Loucy (cell line): ENCODE measurements around the gene SRM.

Experiments
- H2AFZ ChIP-seq: fragments of 200-600 bp; sonication (generic); 2 replicates; pipeline ENCODE4 v1.6.0; 2016; ENCODE audit warnings: antibody characterized with exemption, mild to moderate bottlenecking, low read length, moderate library complexity
- H3F3A ChIP-seq: fragments of 200-600 bp; 2 replicates; pipeline ENCODE4 v1.6.0; 2016; ENCODE audit warnings: antibody characterized with exemption, low read depth, mild to moderate bottlenecking
- H3K27me3 ChIP-seq: fragments of 200-600 bp; sonication (generic); 2 replicates; pipeline ENCODE4 v1.6.1; 2014; ENCODE audit warnings: low read length, mild to moderate bottlenecking; ENCODE audit not compliant: insufficient read depth, poor library complexity, severe bottlenecking
- H3K36me3 ChIP-seq: fragments of 200-600 bp; sonication (generic); 2 replicates; pipeline ENCODE4 v1.6.1; 2016; ENCODE audit warnings: low read length; ENCODE audit not compliant: insufficient read depth
- H3K4me1 ChIP-seq: fragments of 200-600 bp; sonication (generic); 2 replicates; pipeline ENCODE4 v1.5.1; 2014; ENCODE audit warnings: low read length, mild to moderate bottlenecking; ENCODE audit not compliant: insufficient read depth, poor library complexity, severe bottlenecking
- H3K4me2 ChIP-seq: fragments of 200-600 bp; sonication (generic); 2 replicates; pipeline ENCODE4 v1.6.0; 2014; ENCODE audit warnings: antibody characterized with exemption, low read length, low read depth, mild to moderate bottlenecking; ENCODE audit not compliant: poor library complexity, severe bottlenecking
- H3K4me3 ChIP-seq: fragments of 200-600 bp; sonication (generic); 2 replicates; pipeline ENCODE4 v1.5.1; 2014; ENCODE audit warnings: low read length, mild to moderate bottlenecking, mixed read lengths; ENCODE audit not compliant: poor library complexity, severe bottlenecking
- H3K79me2 ChIP-seq: fragments of 200-600 bp; sonication (generic); 2 replicates; pipeline ENCODE4 v1.6.1; 2014; ENCODE audit warnings: low read length; ENCODE audit not compliant: insufficient read depth
- H3K9ac ChIP-seq: fragments of 200-600 bp; sonication (generic); 2 replicates; pipeline ENCODE4 v1.6.0; 2014; ENCODE audit warnings: mild to moderate bottlenecking, low read depth, low read length, moderate library complexity; ENCODE audit not compliant: poor library complexity, severe bottlenecking
- H3K9me2 ChIP-seq: fragments of 200-600 bp; sonication (generic); replicated peaks from 2 replicates; pipeline ENCODE4 v1.6.1; 2016; ENCODE audit warnings: low read depth, low read length, mixed read lengths
- H3K9me3 ChIP-seq: fragments of 200-600 bp; sonication (generic); 2 replicates; pipeline ENCODE4 v1.6.1; 2014; ENCODE audit warnings: mild to moderate bottlenecking, antibody characterized with exemption, low read length, low read depth; ENCODE audit not compliant: insufficient read depth
- H4K20me1 ChIP-seq: fragments of 200-600 bp; sonication (generic); 2 replicates; pipeline ENCODE4 v1.6.0; 2014; ENCODE audit warnings: antibody characterized with exemption, low read length, mild to moderate bottlenecking; ENCODE audit not compliant: insufficient read depth, poor library complexity, severe bottlenecking
- CTCF ChIP-seq: fragments of 200-600 bp; sonication (generic); conservative IDR thresholded peaks from 2 replicates; pipeline ENCODE4 v1.5.1; 2014; ENCODE audit warnings: mild to moderate bottlenecking, antibody characterized with exemption, low read length
- EZH2phosphoT487 ChIP-seq: fragments of 200-600 bp; IDR thresholded peaks from 2 replicates; pipeline ENCODE4 v1.6.1; 2018; ENCODE audit warnings: antibody characterized with exemption, mild to moderate bottlenecking, moderate library complexity, borderline replicate concordance

SRM gene

GRCh38 chr1:11026903-11027302 lies 32.9 kb downstream of the SRM start:
- Histone ChIP-seq H3K4me3 (no peak overlapping the region), H3K9ac (no peak overlapping the region), H3K27me3 (no peaks in the 10 kb centered on the region), H3K4me1 (no peaks in the 10 kb centered on the region), H3K9me2 (no peaks in the 10 kb centered on the region), H3K79me2 (peaks cover 6% of the 10 kb centered on the region; the same call in 1 of the 2 replicates), H3K9me3 (no peaks in the 10 kb centered on the region), H2AFZ (no peak overlapping the region), H4K20me1 (peaks cover 29% of the 10 kb centered on the region), H3K4me2 (no peak overlapping the region), H3F3A (no peaks in the 10 kb centered on the region), H3K36me3 (peaks cover 59% of the 10 kb centered on the region; the same call in 1 of the 2 replicates)
- TF ChIP-seq EZH2phosphoT487 (no peak), CTCF (no peak)

- Histone ChIP-seq H3K9me2 (no peaks in the 10 kb centered on the region), H3K4me1 (no peaks in the 10 kb centered on the region), H3K27me3 (no peaks in the 10 kb centered on the region), H4K20me1 (peaks cover 35% of the 10 kb centered on the region), H3K4me2 (no peak overlapping the region), H2AFZ (no peak overlapping the region), H3K9me3 (no peaks in the 10 kb centered on the region), H3K79me2 (peaks cover 6% of the 10 kb centered on the region; the same call in 1 of the 2 replicates), H3K4me3 (no peak overlapping the region), H3K9ac (peak overlapping the region; percentile 2), H3K36me3 (peaks cover 68% of the 10 kb centered on the region; the same call in 1 of the 2 replicates), H3F3A (no peaks in the 10 kb centered on the region)
- no peak for TF ChIP-seq EZH2phosphoT487
- no peak for TF ChIP-seq CTCF
Observed at GRCh38 chr1:11026052-11026451, 33.8 kb downstream of the SRM start.

GRCh38 chr1:11025618-11026017 lies 34.2 kb downstream of the SRM start:
- peaks cover 35% of the 10 kb centered on the region for H4K20me1 ChIP-seq
- H3F3A ChIP-seq: no peaks in the 10 kb centered on the region
- TF ChIP-seq EZH2phosphoT487: no peak
- no peak for TF ChIP-seq CTCF
- H3K79me2 ChIP-seq: peaks cover 9% of the 10 kb centered on the region; the same call in 1 of the 2 replicates
- H3K9me3 ChIP-seq: no peaks in the 10 kb centered on the region
- H3K4me1 ChIP-seq: no peaks in the 10 kb centered on the region
- H3K4me3 ChIP-seq: no peak overlapping the region
- H2AFZ ChIP-seq: no peak overlapping the region
- no peak overlapping the region for H3K4me2 ChIP-seq
- H3K9ac ChIP-seq: peak overlapping the region; percentile 2
- no peaks in the 10 kb centered on the region for H3K27me3 ChIP-seq
- H3K36me3 ChIP-seq: peaks cover 72% of the 10 kb centered on the region; the same call in 1 of the 2 replicates
- no peaks in the 10 kb centered on the region for H3K9me2 ChIP-seq
